Progenitor cell of endocrine pancreas (in vitro differentiated cells): Measurements from ENCODE around the gene PAXX. TPM values are rescaled to one million over a fixed set of nuclear protein-coding genes. Genes with fewer than 3 reads are reported as not detected.

Experiments
- DNase-seq: peaks from one replicate; pipeline ENCODE4 v3.0.0; 2021; ENCODE audit warnings: low spot score; ENCODE audit not compliant: unreplicated experiment
- H3K27ac Mint-ChIP-seq: 2 replicates; pipeline ENCODE4 v1.8.0; 2021; ENCODE audit warnings: mild to moderate bottlenecking, moderate library complexity, mixed read lengths
- H3K27me3 Mint-ChIP-seq: 2 replicates; pipeline ENCODE4 v1.8.0; 2021; ENCODE audit warnings: mixed read lengths
- H3K36me3 Mint-ChIP-seq: 2 replicates; pipeline ENCODE4 v1.8.0; 2022; ENCODE audit warnings: mixed read lengths; ENCODE audit not compliant: insufficient read depth
- H3K4me1 Mint-ChIP-seq: 2 replicates; pipeline ENCODE4 v1.8.0; 2021; ENCODE audit warnings: low read depth, mixed read lengths
- H3K4me3 Mint-ChIP-seq: 2 replicates; pipeline ENCODE4 v1.8.0; 2021; ENCODE audit warnings: low read depth, mild to moderate bottlenecking, moderate library complexity, mixed read lengths
- H3K9me3 Mint-ChIP-seq: 2 replicates; pipeline ENCODE4 v1.8.0; 2021; ENCODE audit warnings: low read depth, mixed read lengths
- total RNA-seq: library from RNA; stranded (reverse); gene quantifications from 2 replicates; pipeline ENCODE4 v1.2.1, GENCODE V29; 2021
- TF ChIP-seq, protein P1 (sequence below): fragments of 200-600 bp; sonication (generic); IDR thresholded peaks from one replicate; pipeline ENCODE4 v1.5.0; 2021; ENCODE audit warnings: antibody characterized with exemption, mild to moderate bottlenecking; ENCODE audit not compliant: unreplicated experiment

The PAXX gene
- total RNA-seq, 1 donor from 2014 or later, result 54.9 TPM

DNA sequence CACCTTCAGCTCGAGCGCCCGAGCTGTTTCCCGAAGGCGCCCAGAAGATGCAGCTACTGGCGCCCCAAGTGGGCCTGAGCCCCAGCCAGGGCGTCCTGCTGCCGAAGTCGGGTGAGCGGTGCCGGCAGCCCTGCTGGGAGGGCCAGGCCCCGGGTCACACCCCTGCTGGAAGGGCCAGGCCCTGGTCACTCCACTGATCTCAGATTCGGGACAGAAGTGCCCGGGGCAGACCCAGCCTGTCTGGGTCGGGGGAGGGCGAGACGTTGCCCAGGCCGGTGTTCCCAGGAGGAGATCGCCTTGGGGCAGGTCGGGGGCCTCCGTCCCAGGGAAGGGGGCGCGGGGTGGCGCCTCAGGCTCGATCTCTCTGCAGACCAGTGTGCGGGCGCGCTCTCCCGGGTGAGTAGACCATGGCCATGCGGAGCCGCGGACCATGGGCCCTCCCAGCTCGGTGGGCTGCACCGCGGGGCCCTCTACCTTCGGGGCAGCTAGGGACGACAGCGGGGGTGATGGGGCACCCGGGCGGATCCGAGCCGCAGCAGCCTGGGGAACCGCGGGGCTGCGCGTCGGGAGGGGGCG is 7.1 kb upstream of the PAXX start:
- peaks cover 9% of the 10 kb centered on the region for H3K4me1 Mint-ChIP-seq
- no peaks in the 10 kb centered on the region for H3K9me3 Mint-ChIP-seq
- peaks cover 13% of the 10 kb centered on the region for H3K27me3 Mint-ChIP-seq
- no peak overlapping the region for H3K4me3 Mint-ChIP-seq
- no peaks in the 10 kb centered on the region for H3K36me3 Mint-ChIP-seq
- TF ChIP-seq, protein P1, sequence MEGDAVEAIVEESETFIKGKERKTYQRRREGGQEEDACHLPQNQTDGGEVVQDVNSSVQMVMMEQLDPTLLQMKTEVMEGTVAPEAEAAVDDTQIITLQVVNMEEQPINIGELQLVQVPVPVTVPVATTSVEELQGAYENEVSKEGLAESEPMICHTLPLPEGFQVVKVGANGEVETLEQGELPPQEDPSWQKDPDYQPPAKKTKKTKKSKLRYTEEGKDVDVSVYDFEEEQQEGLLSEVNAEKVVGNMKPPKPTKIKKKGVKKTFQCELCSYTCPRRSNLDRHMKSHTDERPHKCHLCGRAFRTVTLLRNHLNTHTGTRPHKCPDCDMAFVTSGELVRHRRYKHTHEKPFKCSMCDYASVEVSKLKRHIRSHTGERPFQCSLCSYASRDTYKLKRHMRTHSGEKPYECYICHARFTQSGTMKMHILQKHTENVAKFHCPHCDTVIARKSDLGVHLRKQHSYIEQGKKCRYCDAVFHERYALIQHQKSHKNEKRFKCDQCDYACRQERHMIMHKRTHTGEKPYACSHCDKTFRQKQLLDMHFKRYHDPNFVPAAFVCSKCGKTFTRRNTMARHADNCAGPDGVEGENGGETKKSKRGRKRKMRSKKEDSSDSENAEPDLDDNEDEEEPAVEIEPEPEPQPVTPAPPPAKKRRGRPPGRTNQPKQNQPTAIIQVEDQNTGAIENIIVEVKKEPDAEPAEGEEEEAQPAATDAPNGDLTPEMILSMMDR, result no peak
- DNase-seq, result no peak
- H3K27ac Mint-ChIP-seq, result no peak overlapping the region

DNA sequence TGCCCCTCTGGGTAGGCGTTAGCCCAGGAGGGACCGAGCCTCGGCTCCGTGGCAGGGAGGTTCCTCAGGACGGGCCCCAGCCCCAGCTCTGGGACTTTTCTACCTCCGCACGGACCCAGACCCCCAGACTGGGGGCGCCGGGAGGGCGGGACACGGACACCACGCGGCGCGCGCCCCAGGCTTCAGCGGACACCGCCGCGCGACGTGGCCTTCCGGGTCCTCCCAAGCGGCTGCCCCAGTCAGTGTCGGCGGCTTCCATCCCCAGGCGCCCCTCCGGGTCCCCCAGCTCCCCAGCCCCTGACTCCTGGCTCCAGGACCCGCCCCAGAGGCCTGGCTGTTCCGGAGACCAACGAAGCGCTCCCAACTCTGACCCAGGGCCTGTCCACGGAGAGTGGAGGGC is 6.4 kb upstream of the PAXX start:
- Mint-ChIP-seq H3K27me3 (peaks cover 8% of the 10 kb centered on the region), H3K27ac (no peak overlapping the region), H3K4me3 (no peak overlapping the region)

DNA sequence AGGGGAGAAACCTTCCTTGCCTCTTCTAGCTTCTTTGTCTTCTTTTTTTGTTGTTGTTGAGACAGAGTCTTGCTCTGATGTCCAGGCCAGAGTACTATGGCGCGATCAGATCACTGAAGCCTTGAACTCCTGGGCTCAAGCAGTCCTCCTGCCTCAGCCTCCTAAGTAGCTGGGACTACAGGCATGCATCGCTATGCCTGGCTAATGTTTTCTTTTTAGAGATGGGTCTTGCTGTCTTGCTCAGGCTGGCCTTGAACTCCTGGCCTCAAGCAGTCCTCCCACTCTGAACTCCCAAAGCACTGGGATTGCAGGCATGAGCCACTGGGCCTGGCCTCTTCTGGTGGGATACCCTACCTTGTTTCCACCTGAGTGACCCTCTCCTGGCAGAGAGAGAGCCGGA is 3.4 kb upstream of the PAXX start:
- Mint-ChIP-seq H3K4me3 (no peak overlapping the region), H3K27ac (peak overlapping the region; percentile 86), H3K36me3 (no peaks in the 10 kb centered on the region), H3K4me1 (peaks cover 9% of the 10 kb centered on the region), H3K27me3 (peaks cover 5% of the 10 kb centered on the region), H3K9me3 (no peaks in the 10 kb centered on the region)
- TF ChIP-seq, protein P1, result no peak
- DNase-seq, result no peak

More for the DNA sequence above, 6.4 kb upstream of the PAXX start:
- no peak for DNase-seq
- Mint-ChIP-seq H3K36me3 (no peaks in the 10 kb centered on the region), H3K4me1 (peaks cover 9% of the 10 kb centered on the region), H3K9me3 (no peaks in the 10 kb centered on the region)
- TF ChIP-seq, protein P1, result no peak

DNA sequence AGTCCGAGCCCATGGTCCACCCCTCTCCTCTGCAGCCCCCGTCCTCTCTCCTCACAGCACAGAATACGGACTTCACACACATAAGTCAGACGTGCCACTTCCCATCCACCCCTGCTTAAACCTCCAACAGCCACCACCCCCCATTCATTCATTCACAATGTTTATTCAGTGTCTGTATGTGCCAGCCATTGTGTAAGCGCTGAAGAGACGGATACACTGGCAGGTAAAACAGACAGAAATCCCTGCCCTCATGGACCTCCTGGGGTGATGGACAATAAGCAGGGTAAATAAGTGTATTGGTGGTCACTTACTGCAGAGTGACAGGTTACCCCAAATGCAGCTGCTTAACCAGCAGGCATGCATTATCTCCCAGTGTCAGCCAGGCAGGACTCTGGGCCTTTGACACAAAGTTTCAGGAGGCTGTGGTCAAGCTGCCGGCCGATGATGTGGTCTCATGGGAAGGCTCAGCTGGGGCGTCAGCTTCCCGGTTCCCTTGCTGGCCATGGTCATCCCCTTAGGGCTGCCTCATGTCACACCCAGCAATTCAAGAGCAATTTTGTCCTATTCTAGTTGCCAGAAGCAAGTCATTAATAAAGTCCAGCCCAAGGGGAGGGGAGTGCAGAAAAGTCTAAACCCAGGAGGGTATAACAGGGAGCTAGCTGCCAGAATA is 1.8 kb upstream of the PAXX start:
- Mint-ChIP-seq H3K4me3 (peak overlapping the region; percentile 6), H3K9me3 (no peaks in the 10 kb centered on the region), H3K36me3 (no peaks in the 10 kb centered on the region), H3K4me1 (peaks cover 9% of the 10 kb centered on the region), H3K27me3 (peaks cover 2% of the 10 kb centered on the region), H3K27ac (peak overlapping the region; percentile 10)
- TF ChIP-seq, protein P1, result no peak
- DNase-seq, result no peak

DNA sequence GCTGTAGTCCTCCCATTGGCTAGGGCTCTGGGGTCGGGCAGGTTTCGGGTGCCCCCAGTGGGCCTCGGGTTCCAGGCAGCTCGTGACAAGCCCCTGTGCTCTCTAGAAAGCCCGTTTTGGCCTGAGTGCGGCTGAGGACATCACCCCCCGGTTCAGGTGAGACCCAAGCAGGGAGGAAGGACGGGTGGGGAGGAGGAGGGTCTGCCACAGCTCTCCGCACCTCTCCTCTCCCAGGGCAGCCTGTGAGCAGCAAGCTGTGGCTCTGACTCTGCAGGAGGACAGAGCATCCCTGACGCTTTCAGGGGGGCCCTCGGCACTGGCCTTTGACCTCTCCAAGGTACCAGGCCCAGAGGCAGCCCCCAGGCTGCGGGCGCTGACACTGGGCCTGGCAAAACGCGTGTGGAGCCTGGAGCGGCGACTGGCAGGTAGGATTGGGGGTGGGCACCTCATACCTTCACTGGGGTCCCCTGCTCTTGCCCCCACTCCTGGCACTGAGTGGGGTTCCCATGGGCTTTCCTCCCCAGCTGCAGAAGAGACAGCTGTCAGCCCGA is 672 bp downstream of the PAXX start:
- TF ChIP-seq, protein P1, result no peak
- H3K4me1 Mint-ChIP-seq, result peaks cover 11% of the 10 kb centered on the region
- no peaks in the 10 kb centered on the region for H3K36me3 Mint-ChIP-seq
- DNase-seq, result no peak
- no peak overlapping the region for H3K27ac Mint-ChIP-seq
- H3K27me3 Mint-ChIP-seq, result peaks cover under 1% of the 10 kb centered on the region
- H3K4me3 Mint-ChIP-seq, result peak overlapping the region; percentile 76
- H3K9me3 Mint-ChIP-seq, result no peaks in the 10 kb centered on the region
